CD4-positive, alpha-beta T cell treated with Interleukin-17A for 1 hour (primary cell): ENCODE results near the gene SMCO1.
"Not testable (repeated sequence)": the region's sequence is repeated elsewhere in the genome, so short reads cannot be mapped to it uniquely, and the experiment has no call there.

Experiments
- DNase-seq: peaks from one replicate; pipeline ENCODE4 v3.0.0-alpha.2; 2020

SMCO1 gene

DNA sequence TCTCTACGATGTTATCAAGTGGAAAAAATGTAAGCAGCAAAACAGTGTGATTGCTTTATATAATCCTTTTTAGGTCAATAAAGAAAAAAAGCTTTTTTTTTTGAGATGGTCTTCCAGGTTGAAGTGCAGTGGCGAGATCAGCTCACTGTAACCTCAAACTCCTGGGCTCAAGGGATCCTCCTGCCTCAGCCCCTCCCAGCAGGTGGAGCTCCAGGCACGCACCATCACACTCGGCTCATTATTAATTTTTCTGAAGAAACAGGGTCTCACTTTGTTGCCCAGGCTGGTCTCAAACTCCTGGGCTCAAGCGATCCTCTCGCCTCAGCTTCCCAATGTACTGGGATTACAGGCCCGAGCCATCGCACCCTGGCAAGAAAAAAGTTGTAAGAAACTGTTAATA is 28.9 kb downstream of the SMCO1 start:
- DNase-seq, result peak; percentile 22

DNA sequence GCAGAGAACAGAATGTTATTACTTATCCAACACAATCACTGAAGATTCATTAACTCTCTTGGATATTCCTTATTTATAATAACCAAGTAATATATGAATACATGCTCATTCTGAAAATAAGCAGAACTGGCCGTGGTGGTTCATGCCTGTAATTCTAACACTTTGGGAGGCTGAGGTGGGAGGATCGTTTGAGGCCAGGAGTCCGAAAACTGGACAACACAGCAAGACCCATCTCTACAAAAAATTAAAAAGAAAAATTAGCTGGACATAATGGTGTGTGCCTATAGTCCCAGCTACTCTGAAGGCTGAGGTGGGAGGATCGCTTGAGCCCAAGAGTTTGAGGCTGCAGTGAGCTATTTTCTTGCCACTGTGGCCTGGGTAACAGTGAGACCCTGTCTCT is 37.5 kb downstream of the SMCO1 start:
- DNase-seq, result no peak

DNA sequence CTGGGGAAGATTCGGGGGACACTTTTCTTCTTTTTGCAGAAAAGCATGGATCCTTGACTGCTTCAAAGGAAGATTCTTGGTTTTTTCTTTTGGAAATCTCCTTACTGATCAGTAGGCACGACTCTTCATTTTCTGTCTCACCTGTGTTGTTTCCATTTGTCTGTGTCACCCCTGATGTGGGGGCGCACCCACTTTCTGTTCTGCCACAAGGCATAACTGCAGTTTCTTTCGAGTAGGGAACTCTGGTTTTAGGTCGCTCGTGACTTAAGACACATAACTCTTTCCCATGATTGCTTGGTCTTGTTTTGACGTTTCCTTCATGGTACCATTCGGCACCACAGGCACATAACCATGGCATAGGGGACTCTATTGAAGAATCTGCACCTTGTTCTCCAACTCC is 42.9 kb downstream of the SMCO1 start:
- DNase-seq, result no peak

DNA sequence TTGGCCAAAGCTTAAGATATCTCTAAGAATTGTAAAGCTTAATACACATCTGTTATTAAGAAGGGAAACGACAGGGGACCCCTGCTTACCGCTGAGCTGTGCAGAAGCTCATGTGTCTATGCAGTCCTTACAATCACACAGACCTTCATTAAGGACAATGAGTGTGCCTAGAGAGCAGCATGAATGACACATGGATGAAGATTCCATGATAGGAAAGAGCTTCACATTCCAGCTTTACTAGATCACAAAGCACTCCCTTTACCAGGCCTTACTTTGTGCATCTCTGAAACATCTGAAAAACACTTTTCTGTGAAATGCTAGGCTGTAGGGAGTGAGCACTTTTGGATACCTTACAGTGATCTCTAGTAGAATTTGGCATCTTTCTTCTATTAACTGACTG is 43.6 kb downstream of the SMCO1 start:
- DNase-seq, result no peak

DNA sequence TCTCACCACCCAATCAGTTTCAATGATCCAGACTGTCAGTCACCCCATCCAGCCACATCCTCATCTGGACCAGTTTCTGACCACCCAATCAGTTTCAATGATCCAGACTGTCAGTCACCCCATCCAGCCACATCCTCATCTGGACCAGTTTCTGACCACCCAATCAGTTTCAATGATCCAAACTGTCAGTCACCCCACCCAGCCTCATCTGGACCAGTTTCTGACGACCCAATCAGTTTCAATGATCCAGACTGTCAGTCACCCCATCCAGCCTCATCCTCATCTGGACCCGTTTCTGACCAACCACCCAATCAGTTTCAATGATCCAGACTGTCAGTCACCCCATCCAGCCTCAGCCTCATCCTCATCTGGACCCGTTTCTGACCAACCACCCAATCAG is 45.0 kb downstream of the SMCO1 start:
- not testable (repeated sequence) for DNase-seq

DNA sequence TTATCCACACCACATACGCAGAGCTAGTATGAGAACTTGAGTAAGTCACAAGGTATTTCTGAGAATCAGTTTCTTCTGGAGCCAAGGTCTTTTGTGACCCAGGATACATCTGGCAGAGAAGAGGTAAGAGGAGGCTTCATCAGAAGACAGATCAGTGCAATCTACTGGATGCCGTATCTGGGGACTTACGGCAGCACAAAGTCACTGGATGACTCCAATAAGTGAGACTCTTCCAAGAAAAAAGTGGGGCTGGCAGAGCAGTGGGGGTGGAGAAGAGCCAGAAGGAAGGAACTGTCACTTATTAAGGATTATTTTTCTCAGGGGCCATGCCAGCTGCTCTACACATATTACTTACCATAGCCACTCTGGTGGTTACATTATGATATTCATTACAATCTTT is 51.3 kb downstream of the SMCO1 start:
- DNase-seq, result no peak

DNA sequence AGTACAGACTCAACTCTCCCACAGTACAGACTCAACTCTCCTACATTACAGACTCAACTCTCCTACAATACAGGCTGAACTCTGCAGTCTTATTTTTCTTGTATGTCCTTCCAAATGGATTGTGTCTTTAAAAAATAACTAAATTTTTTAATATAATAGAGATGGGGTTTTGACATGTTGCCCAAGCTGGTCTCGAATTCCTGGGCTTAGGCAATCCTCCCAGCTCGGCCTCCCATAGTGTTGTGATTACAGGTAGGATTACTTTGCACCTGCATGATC is 51.7 kb downstream of the SMCO1 start:
- DNase-seq, result no peak

DNA sequence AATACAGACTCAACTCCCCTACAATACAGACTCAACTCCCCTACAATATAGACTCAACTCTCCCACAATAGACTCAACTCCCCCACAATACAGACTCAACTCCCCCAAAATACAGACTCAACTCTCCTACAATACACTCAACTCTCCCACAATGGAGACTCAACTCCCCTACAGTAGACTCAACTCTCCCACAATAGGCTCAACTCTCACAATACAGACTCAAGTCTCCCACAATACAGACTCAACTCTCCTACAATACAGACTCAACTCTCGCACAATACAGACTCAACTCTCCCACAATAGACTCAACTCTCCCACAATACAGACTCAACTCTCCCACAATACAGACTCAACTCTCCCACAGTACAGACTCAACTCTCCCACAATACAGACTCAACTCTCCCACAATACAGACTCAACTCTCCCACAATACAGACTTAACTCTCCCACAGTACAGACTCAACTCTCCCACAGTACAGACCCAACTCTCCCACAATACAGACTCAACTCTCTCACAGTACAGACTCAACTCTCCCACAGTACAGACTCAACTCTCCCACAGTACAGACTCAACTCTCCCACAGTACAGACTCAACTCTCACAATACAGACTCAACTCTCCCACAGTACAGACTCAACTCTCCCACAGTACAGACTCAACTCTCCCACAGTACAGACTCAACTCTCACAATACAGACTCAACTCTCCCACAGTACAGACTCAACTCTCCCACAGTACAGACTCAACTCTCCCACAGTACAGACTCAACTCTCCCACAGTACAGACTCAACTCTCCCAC is 52.3 kb downstream of the SMCO1 start:
- DNase-seq, result not testable (repeated sequence)

DNA sequence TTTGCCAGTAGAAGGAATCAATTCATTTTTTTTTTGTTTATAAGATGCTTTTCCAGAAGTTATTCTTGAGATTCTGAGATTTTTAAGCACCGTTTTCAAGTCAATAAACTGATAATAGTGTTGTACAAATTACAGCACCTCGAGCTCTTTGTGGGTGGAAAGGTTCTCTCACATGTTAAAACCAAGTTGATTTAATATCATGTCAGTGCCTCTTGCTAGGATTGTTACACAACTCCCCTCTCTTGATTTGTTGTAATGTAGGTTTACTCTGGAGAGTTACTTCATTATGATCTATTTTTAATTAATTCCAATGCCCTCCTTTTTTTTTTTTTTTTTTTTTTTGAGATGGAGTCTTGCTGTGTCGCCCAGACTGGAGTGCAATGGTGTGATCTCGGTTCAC is 57.1 kb downstream of the SMCO1 start:
- no peak for DNase-seq

DNA sequence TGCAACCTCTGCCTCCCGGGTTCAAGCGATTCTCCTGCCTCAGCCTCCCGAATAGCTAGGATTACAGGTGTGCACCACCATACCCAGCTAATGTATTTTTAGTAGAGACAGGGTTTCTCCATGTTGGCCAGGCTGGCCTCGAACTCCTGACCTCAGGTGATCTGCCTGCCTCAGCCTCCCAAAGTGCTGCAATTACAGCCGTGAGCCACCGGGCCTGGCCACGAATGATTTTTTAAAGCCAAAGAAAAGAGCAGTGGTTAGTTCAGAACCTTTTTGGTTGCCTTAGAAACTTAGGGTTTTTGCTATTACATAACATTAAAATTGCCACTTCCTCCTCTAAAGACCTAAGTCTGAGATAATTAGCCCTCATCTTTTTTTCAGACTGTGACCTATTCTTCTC is 57.7 kb downstream of the SMCO1 start:
- DNase-seq, result peak; percentile 39
